IMR-90 (cell line): ENCODE measurements around the gene AKT3. TPM values are rescaled to one million over a fixed set of nuclear protein-coding genes. Genes with fewer than 3 reads are reported as not detected.

ENCODE experiments used
- ATAC-seq: fragments of 200-7000 bp; cut with Tn5 transposase; 2 replicates; pipeline ENCODE4 v1.9.1; 2020; ENCODE audit warnings: low read depth, mild to moderate bottlenecking, moderate library complexity
- BruUV-seq: library from RNA; stranded (reverse); fragments of 400-500 nt; replicated peaks from 2 replicates; lab custom pipeline; 2021; lab: Mats Ljungman, UMichigan
- CTCF ChIA-PET: fragments of 300-600 bp; formaldehyde crosslinking; extraction: SDS; loops from one replicate; lab custom pipeline; 2021; ENCODE audit warnings: antibody characterized with exemption; lab: Yijun Ruan, JAX
- POLR2A ChIA-PET: fragments of 300-600 bp; sonication (Branson Sonifier 250); formaldehyde crosslinking; loops from one replicate; lab custom pipeline; 2022; ENCODE audit warnings: antibody characterized with exemption; ENCODE audit not compliant: unreplicated experiment; lab: Charles Lee
- DNase-seq: peaks from one replicate; pipeline ENCODE4 v3.0.0; 2013
- H2AFZ ChIP-seq: replicated peaks from 2 replicates; pipeline ENCODE3; 2013; ENCODE audit warnings: low read length, mild to moderate bottlenecking; ENCODE audit not compliant: poor library complexity
- H2AK5ac ChIP-seq: 2 replicates; pipeline ENCODE4 v1.6.1; 2013; ENCODE audit warnings: low read depth, low read length, inconsistent platforms
- H2AK9ac ChIP-seq: replicated peaks from 2 replicates; pipeline ENCODE3; 2013; ENCODE audit warnings: mild to moderate bottlenecking, low read depth, low read length, moderate library complexity; ENCODE audit not compliant: poor library complexity
- H2BK120ac ChIP-seq: 2 replicates; pipeline ENCODE4 v1.6.1; 2013; ENCODE audit warnings: low read depth, low read length, inconsistent platforms
- H2BK15ac ChIP-seq: 3 replicates; pipeline ENCODE4 v1.6.1; 2013; ENCODE audit warnings: low read depth, low read length, inconsistent platforms
- H2BK20ac ChIP-seq: 2 replicates; pipeline ENCODE4 v1.6.1; 2013; ENCODE audit warnings: low read depth, mild to moderate bottlenecking, inconsistent platforms, low read length, moderate library complexity
- H2BK5ac ChIP-seq: 2 replicates; pipeline ENCODE4 v1.6.1; 2013; ENCODE audit warnings: mild to moderate bottlenecking, low read depth, low read length, inconsistent platforms; ENCODE audit not compliant: poor library complexity, severe bottlenecking
- H3K14ac ChIP-seq: replicated peaks from 2 replicates; pipeline ENCODE4 v1.6.1; 2013; ENCODE audit warnings: low read depth, low read length, inconsistent platforms
- H3K18ac ChIP-seq: 2 replicates; pipeline ENCODE4 v1.6.1; 2013; ENCODE audit warnings: low read depth, low read length, control low read depth
- H3K23ac ChIP-seq: 2 replicates; pipeline ENCODE4 v1.6.1; 2013; ENCODE audit warnings: low read depth, low read length, inconsistent platforms
- H3K27ac ChIP-seq: 2 replicates; pipeline ENCODE4 v1.5.1; 2013; ENCODE audit warnings: mild to moderate bottlenecking, control low read depth, low read length; ENCODE audit not compliant: insufficient read depth
- H3K27me3 ChIP-seq: 2 replicates; pipeline ENCODE4 v1.6.1; 2013; ENCODE audit warnings: low read length; ENCODE audit not compliant: control insufficient read depth, insufficient read depth
- H3K36me3 ChIP-seq: 2 replicates; pipeline ENCODE4 v1.6.1; 2013; ENCODE audit warnings: low read length, mixed read lengths; ENCODE audit not compliant: control insufficient read depth, insufficient read depth
- H3K4ac ChIP-seq: 2 replicates; pipeline ENCODE4 v1.6.1; 2013; ENCODE audit warnings: low read depth, low read length, inconsistent platforms
- H3K4me1 ChIP-seq: 2 replicates; pipeline ENCODE4 v1.6.1; 2013; ENCODE audit warnings: low read length, mixed read lengths; ENCODE audit not compliant: control insufficient read depth, insufficient read depth
- H3K4me2 ChIP-seq: 2 replicates; pipeline ENCODE4 v1.6.1; 2013; ENCODE audit warnings: low read depth, mild to moderate bottlenecking, control low read depth, low read length, moderate library complexity
- H3K4me3 ChIP-seq: 2 replicates; pipeline ENCODE4 v1.5.1; 2013; ENCODE audit warnings: low read depth, mild to moderate bottlenecking, control low read depth, low read length, moderate library complexity; ENCODE audit not compliant: insufficient read depth
- H3K56ac ChIP-seq: 2 replicates; pipeline ENCODE4 v1.6.1; 2013; ENCODE audit warnings: low read length, inconsistent platforms; ENCODE audit not compliant: insufficient read depth; ENCODE audit errors: extremely low read depth
- H3K79me1 ChIP-seq, 2 experiments: 2 replicates each; pipeline ENCODE4 v1.6.1; 2013; ENCODE audit warnings: low read length in 2 of 2, inconsistent platforms in 1 of 2, low read depth in 1 of 2
- H3K9ac ChIP-seq: 2 replicates; pipeline ENCODE4 v1.6.1; 2013; ENCODE audit warnings: low read depth, low read length, control low read depth
- H3K9me1 ChIP-seq: 2 replicates; pipeline ENCODE4 v1.6.1; 2013; ENCODE audit warnings: low read length, inconsistent platforms; ENCODE audit not compliant: insufficient read depth
- H3K9me3 ChIP-seq: 2 replicates; pipeline ENCODE4 v1.6.1; 2013; ENCODE audit warnings: low read length; ENCODE audit not compliant: control insufficient read depth, insufficient read depth
- H4K20me1 ChIP-seq: 2 replicates; pipeline ENCODE4 v1.6.1; 2013; ENCODE audit warnings: low read length, inconsistent platforms; ENCODE audit not compliant: insufficient read depth
- H4K5ac ChIP-seq: 2 replicates; pipeline ENCODE4 v1.6.1; 2013; ENCODE audit warnings: mild to moderate bottlenecking, low read depth, low read length, control low read depth
- H4K8ac ChIP-seq, 2 experiments: 2 replicates each; pipeline ENCODE4 v1.6.1; 2013; ENCODE audit warnings: low read depth in 2 of 2, low read length in 2 of 2, control low read depth in 1 of 2, inconsistent platforms in 1 of 2
- H4K91ac ChIP-seq: 2 replicates; pipeline ENCODE4 v1.6.1; 2013; ENCODE audit warnings: low read depth, low read length, inconsistent platforms; ENCODE audit not compliant: insufficient read depth
- CHD1 ChIP-seq: IDR thresholded peaks from 2 replicates; pipeline ENCODE4 v1.6.1; 2012; ENCODE audit warnings: low read depth, low read length, improper control_type of control experiment
- MXI1 ChIP-seq: IDR thresholded peaks from 2 replicates; pipeline ENCODE4 v1.6.1; 2012; ENCODE audit warnings: low read depth, mild to moderate bottlenecking, low read length, moderate library complexity, borderline replicate concordance
- NFE2L2 ChIP-seq: fragments of 150-350 bp; IDR thresholded peaks from 2 replicates; pipeline ENCODE4 v1.6.1; 2016; ENCODE audit warnings: low read depth, mild to moderate bottlenecking, low read length
- RAD21 ChIP-seq: IDR thresholded peaks from 2 replicates; pipeline ENCODE4 v1.6.1; 2012; ENCODE audit warnings: low read length, improper control_type of control experiment
- RFX5 ChIP-seq: IDR thresholded peaks from 2 replicates; pipeline ENCODE4 v1.8.0; 2012; ENCODE audit warnings: low read depth, mild to moderate bottlenecking, low read length, moderate library complexity
- USF2 ChIP-seq: fragments of 150-350 bp; IDR thresholded peaks from 2 replicates; pipeline ENCODE4 v1.6.1; 2017; ENCODE audit warnings: mild to moderate bottlenecking, antibody characterized with exemption, low read length, low read depth
- WGBS, 2 experiments: methylation state at CpG; one replicate each; pipeline versions ENCODE4 v1.1.5 to v1.1.7; 2013; ENCODE audit warnings: missing lambda C conversion rate in 2 of 2; ENCODE audit not compliant: insufficient read length in 1 of 2; ENCODE audit errors: extremely low coverage in 2 of 2; 5-methylcytosine and 5-hydroxymethylcytosine counted together
- dilution Hi-C: fragments of 300-500 bp; cut with HindIII; formaldehyde crosslinking; loops from one replicate; pipeline ENCODE4 v1.14.3; 2018; ENCODE audit warnings: low sequenced_read_pairs; ENCODE audit not compliant: unreplicated experiment
- in situ Hi-C: fragments of 300-500 bp; cut with MboI; formaldehyde crosslinking; loops from 3 replicates; pipeline ENCODE4 v1.14.3; 2019; ENCODE audit warnings: low sequenced_read_pairs, inconsistent platforms, mixed read lengths
- intact Hi-C: fragments of 100-400 bp; cut with micrococcal nuclease; formaldehyde crosslinking; loops from 2 replicates; pipeline ENCODE4 v1.10.0; 2022
- polyA plus RNA-seq, 3 experiments: library from polyadenylated mRNA; depleted of rRNA; stranded (reverse); fragments of >200 nt; gene quantifications; 2 replicates each; pipeline ENCODE4 v1.2.3, GENCODE V29; 2012; ENCODE audit warnings: low replicate concordance in 1 of 3
- total RNA-seq: library from RNA; depleted of rRNA; stranded (reverse); fragments of >200 nt; gene quantifications from 2 replicates; pipeline ENCODE4 v1.2.3, GENCODE V29; 2012

AKT3 gene
- total and polyA plus RNA-seq, 2 of the 4 experiments (the other 2 are of a cell fraction): 15.2 to 19.4 TPM

- H3K4me2 ChIP-seq: no peak overlapping the region
- no peak for DNase-seq
- dilution Hi-C loops: no loop called here
- no peaks in the 10 kb centered on the region for H3K9me1 ChIP-seq
- no peaks in the 10 kb centered on the region for H3K4me1 ChIP-seq
- no peak overlapping the region for H2AK9ac ChIP-seq
- H2AK5ac ChIP-seq: no peak overlapping the region
- ATAC-seq: no peak
- no peak overlapping the region for H3K4ac ChIP-seq
- no peaks in the 10 kb centered on the region for H3K36me3 ChIP-seq
- no TSS peak for BruUV-seq
- H3K14ac ChIP-seq: no peak overlapping the region
- H3K79me1 ChIP-seq: peaks cover 8 to 28% of the 10 kb centered on the region in 2 experiments
- intact Hi-C loops: no loop called here
- no peak overlapping the region for H2BK120ac ChIP-seq
- no peak overlapping the region for H3K27ac ChIP-seq
- no peak overlapping the region for H2BK5ac ChIP-seq
- TF ChIP-seq USF2: no peak
- no peak for TF ChIP-seq RFX5
- TF ChIP-seq MXI1: no peak
- TF ChIP-seq NFE2L2: no peak
- TF ChIP-seq RAD21: no peak
- no peak for TF ChIP-seq CHD1
- no peak overlapping the region for H2BK15ac ChIP-seq
- H3K23ac ChIP-seq: no peak overlapping the region
- H3K9me3 ChIP-seq: no peaks in the 10 kb centered on the region
- H3K4me3 ChIP-seq: no peak overlapping the region
- no peak overlapping the region for H3K18ac ChIP-seq
- H4K8ac ChIP-seq: no peak overlapping the region
- POLR2A ChIA-PET: no interaction called here
- H2BK20ac ChIP-seq: no peak overlapping the region
- H4K20me1 ChIP-seq: peaks cover 6% of the 10 kb centered on the region; the same call in 1 of the 2 replicates
- H3K56ac ChIP-seq: no peak overlapping the region
- no peak overlapping the region for H4K5ac ChIP-seq
- H3K27me3 ChIP-seq: no peaks in the 10 kb centered on the region
- no CpG with 5 or more reads among the region's 1 CpG for WGBS, 2 experiments
- no peak overlapping the region for H2AFZ ChIP-seq
- H4K91ac ChIP-seq: no peak overlapping the region
- in situ Hi-C loops: no loop called here
- CTCF ChIA-PET: interaction anchor here (0.6 kb wide), 1 partner anchor 22 kb away, joined by 3 read pairs; no protein-coding TSS in a partner anchor
- H3K9ac ChIP-seq: no peak overlapping the region
Measured at GRCh38 chr1:243770860-243771259, 79.2 kb downstream of the AKT3 start.
